OCI-LY3 (cell line): ENCODE measurements around the gene STAT5B.

Experiments
- H2AFZ ChIP-seq: fragments of 200-600, 300-600 bp; shearing (Covaris generic); 2 replicates; pipeline ENCODE4 v1.6.0; 2014; ENCODE audit warnings: antibody characterized with exemption, low read depth, low read length
- H3K27ac ChIP-seq: fragments of 200-600, 300-600 bp; sonication (generic); 2 replicates; pipeline ENCODE4 v1.5.1; 2014; ENCODE audit warnings: mild to moderate bottlenecking, low read length, moderate library complexity, mixed read lengths
- H3K27me3 ChIP-seq: fragments of 200-600, 300-600 bp; sonication (generic); 2 replicates; pipeline ENCODE4 v1.6.1; 2014; ENCODE audit warnings: low read depth, low read length, mixed read lengths
- H3K36me3 ChIP-seq: fragments of 200-600, 300-600 bp; sonication (generic); replicated peaks from 2 replicates; pipeline ENCODE3; 2014; ENCODE audit warnings: low read depth, low read length, mixed read lengths
- H3K4me1 ChIP-seq: fragments of 300-600, 200-600 bp; sonication (generic); 2 replicates; pipeline ENCODE4 v1.6.1; 2014; ENCODE audit warnings: low read length, mixed read lengths
- H3K4me2 ChIP-seq: fragments of 200-600, 300-600 bp; sonication (generic); 2 replicates; pipeline ENCODE4 v1.6.1; 2014; ENCODE audit warnings: low read length, mixed read lengths
- H3K4me3 ChIP-seq: fragments of 300-600, 200-600 bp; sonication (generic); 2 replicates; pipeline ENCODE4 v1.5.1; 2014; ENCODE audit warnings: antibody characterized with exemption, mild to moderate bottlenecking, low read length, moderate library complexity
- H3K79me2 ChIP-seq: fragments of 300-600, 200-600 bp; shearing (Covaris generic); 2 replicates; pipeline ENCODE4 v1.6.1; 2014; ENCODE audit warnings: mild to moderate bottlenecking, low read length, mixed read lengths
- H3K9ac ChIP-seq: fragments of 300-600, 200-600 bp; shearing (Covaris generic); 2 replicates; pipeline ENCODE4 v1.6.0; 2014; ENCODE audit warnings: mild to moderate bottlenecking, low read length, moderate library complexity
- H3K9me3 ChIP-seq: fragments of 200-600, 300-600 bp; shearing (Covaris generic); 2 replicates; pipeline ENCODE4 v1.6.1; 2014; ENCODE audit warnings: low read length, mixed read lengths; ENCODE audit not compliant: insufficient read depth
- H4K20me1 ChIP-seq: fragments of 200-600, 300-600 bp; sonication (generic); 2 replicates; pipeline ENCODE4 v1.6.1; 2016; ENCODE audit warnings: low read length, mixed read lengths; ENCODE audit not compliant: insufficient read depth
- CTCF ChIP-seq: fragments of 200-600, 300-600 bp; sonication (generic); IDR thresholded peaks from 2 replicates; pipeline ENCODE4 v1.5.1; 2014; ENCODE audit warnings: antibody characterized with exemption, low read length, low read depth
- EZH2phosphoT487 ChIP-seq: fragments of 200-600 bp; shearing (Covaris generic); IDR thresholded peaks from 2 replicates; pipeline ENCODE4 v1.6.1; 2018; ENCODE audit warnings: antibody characterized with exemption, mixed run types, low read depth

STAT5B gene

DNA sequence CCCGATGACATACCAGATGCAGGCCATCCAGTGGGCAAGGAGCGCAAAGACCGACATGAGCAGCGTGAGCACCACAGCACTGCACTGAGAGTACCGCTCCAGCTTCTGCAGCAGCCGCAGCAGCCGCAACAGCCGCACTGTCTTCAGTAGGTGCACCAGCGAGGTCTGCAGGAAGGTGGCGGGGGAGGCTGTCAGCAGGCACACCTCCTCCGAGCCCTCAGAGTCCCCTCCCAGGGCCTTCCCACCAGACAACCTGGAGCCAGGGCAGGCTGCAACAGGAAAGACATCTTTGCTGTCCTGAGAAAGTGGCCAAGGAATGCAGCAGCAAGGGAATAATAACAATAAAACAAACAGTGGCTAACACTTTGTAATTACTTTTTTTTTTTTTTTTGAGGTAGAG lies 104.4 kb downstream of the STAT5B start:
- Histone ChIP-seq H3K27ac (no peak overlapping the region), H3K27me3 (no peaks in the 10 kb centered on the region; the same call in 1 of the 2 replicates), H3K79me2 (no peaks in the 10 kb centered on the region), H3K36me3 (no peaks in the 10 kb centered on the region), H3K9ac (no peak overlapping the region), H2AFZ (no peak overlapping the region), H3K4me2 (no peak overlapping the region), H4K20me1 (no peaks in the 10 kb centered on the region), H3K9me3 (no peaks in the 10 kb centered on the region), H3K4me3 (no peak overlapping the region), H3K4me1 (peaks cover 12% of the 10 kb centered on the region)
- TF ChIP-seq EZH2phosphoT487 = no peak
- TF ChIP-seq CTCF = no peak

GRCh38 chr17:42169351-42169750 lies 106.8 kb downstream of the STAT5B start:
- no peak overlapping the region for H2AFZ ChIP-seq
- no peak overlapping the region for H3K9ac ChIP-seq
- H3K36me3 ChIP-seq = no peaks in the 10 kb centered on the region
- no peaks in the 10 kb centered on the region for H3K79me2 ChIP-seq
- H3K4me1 ChIP-seq = peaks cover 14% of the 10 kb centered on the region
- no peak for TF ChIP-seq CTCF
- no peak for TF ChIP-seq EZH2phosphoT487
- no peak overlapping the region for H3K27ac ChIP-seq
- no peaks in the 10 kb centered on the region; the same call in 1 of the 2 replicates for H3K27me3 ChIP-seq
- H4K20me1 ChIP-seq = no peaks in the 10 kb centered on the region
- no peak overlapping the region for H3K4me2 ChIP-seq
- H3K4me3 ChIP-seq = no peak overlapping the region
- no peaks in the 10 kb centered on the region for H3K9me3 ChIP-seq

DNA sequence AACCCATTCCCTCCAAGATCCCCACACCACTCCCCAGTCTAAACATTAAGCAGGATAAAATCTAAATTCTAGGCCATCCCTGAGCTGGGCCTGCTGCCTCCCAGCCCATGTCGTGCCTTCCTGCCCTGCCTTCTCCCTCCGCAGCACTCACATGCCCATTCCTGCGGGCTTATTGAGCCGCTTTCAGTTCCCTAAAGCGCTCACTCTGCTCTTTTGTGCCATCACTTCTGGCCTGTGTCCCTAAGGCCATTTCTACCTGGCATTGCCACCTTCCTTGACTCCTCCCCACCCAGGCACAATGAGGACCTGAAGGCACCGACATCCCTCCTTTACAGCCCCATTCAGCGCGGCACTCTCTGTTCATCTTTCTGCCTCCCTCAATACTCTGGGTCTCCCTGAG lies 108.4 kb downstream of the STAT5B start:
- no peak overlapping the region for H3K4me3 ChIP-seq
- no peak overlapping the region for H3K27ac ChIP-seq
- no peak overlapping the region for H2AFZ ChIP-seq
- no peaks in the 10 kb centered on the region for H4K20me1 ChIP-seq
- no peaks in the 10 kb centered on the region for H3K9me3 ChIP-seq
- no peaks in the 10 kb centered on the region for H3K27me3 ChIP-seq
- peak overlapping the region; percentile 32 for H3K4me2 ChIP-seq
- no peaks in the 10 kb centered on the region for H3K36me3 ChIP-seq
- H3K79me2 ChIP-seq = no peaks in the 10 kb centered on the region
- TF ChIP-seq EZH2phosphoT487 (no peak), CTCF (no peak)
- H3K9ac ChIP-seq = no peak overlapping the region
- H3K4me1 ChIP-seq = peaks cover 19% of the 10 kb centered on the region

DNA sequence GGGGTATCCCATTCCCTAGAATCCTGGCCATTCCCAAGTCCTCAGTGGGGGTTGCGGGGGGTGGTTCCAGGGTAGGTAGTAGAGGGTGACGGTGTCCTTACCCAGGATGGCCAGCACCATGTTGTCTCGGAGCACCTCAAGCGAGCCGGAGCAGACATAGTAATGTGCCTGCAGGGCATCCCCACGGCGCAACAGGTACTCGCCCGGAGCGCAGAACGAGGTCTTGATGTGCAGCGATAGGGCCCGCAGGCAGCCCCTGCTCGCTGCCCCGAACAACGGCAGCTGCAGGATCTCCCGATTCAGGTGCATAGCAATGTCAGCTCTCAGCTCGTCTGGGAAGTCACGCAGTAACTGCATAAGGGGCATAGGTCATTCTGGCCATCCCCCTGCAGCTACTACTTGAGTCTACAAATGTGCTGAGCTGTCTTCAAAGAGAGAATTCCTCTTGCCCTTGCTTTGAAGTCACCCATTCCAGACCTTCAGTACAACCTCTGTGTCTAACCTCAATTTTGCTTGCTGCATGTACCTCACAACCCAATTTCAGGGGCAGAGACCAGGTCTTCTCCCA lies 109.9 kb downstream of the STAT5B start:
- H3K27ac ChIP-seq = no peak overlapping the region
- no peaks in the 10 kb centered on the region for H3K9me3 ChIP-seq
- TF ChIP-seq EZH2phosphoT487 (no peak), CTCF (no peak)
- H3K4me1 ChIP-seq = peaks cover 34% of the 10 kb centered on the region
- H3K79me2 ChIP-seq = no peaks in the 10 kb centered on the region
- no peaks in the 10 kb centered on the region for H4K20me1 ChIP-seq
- H2AFZ ChIP-seq = no peak overlapping the region
- H3K4me3 ChIP-seq = no peak overlapping the region
- H3K27me3 ChIP-seq = no peaks in the 10 kb centered on the region
- no peak overlapping the region for H3K9ac ChIP-seq
- H3K4me2 ChIP-seq = no peak overlapping the region
- H3K36me3 ChIP-seq = no peaks in the 10 kb centered on the region
